NCI-H146 (cell line): Measurements from ENCODE around the gene C6orf163.
A peak's percentile ranks its signal among the peaks of the same experiment; 100 is the strongest.

ENCODE experiments used
- DNase-seq: peaks from one replicate; lab custom pipeline; 2025; lab: John Stamatoyannopoulos, UW

The C6orf163 gene

GRCh38 chr6:87357479-87358196 is 13.0 kb downstream of the C6orf163 start:
- DNase-seq: no peak

GRCh38 chr6:87364602-87365252 is 20.1 kb downstream of the C6orf163 start:
- no peak for DNase-seq

- DNase-seq: no peak
These were observed 21.6 kb downstream of the C6orf163 start for GRCh38 chr6:87366072-87366827.

- DNase-seq: no peak
These were observed 22.3 kb downstream of the C6orf163 start for GRCh38 chr6:87366899-87367298.

- DNase-seq: no peak
These were observed 28.8 kb downstream of the C6orf163 start for GRCh38 chr6:87373377-87373776.

- DNase-seq: no peak
These were observed 30.7 kb downstream of the C6orf163 start for GRCh38 chr6:87375315-87375714.

- no peak for DNase-seq
These were observed 32.0 kb downstream of the C6orf163 start for GRCh38 chr6:87376643-87377042.

GRCh38 chr6:87378947-87379346 is 34.3 kb downstream of the C6orf163 start:
- no peak for DNase-seq

GRCh38 chr6:87382861-87383260 is 38.2 kb downstream of the C6orf163 start:
- DNase-seq: no peak

GRCh38 chr6:87384038-87384437 is 39.4 kb downstream of the C6orf163 start:
- DNase-seq: no peak

- no peak for DNase-seq
These were observed 39.8 kb downstream of the C6orf163 start for GRCh38 chr6:87384449-87384848.

- DNase-seq: peak; percentile 52
These were observed 46.7 kb downstream of the C6orf163 start for GRCh38 chr6:87391334-87391733.

- peak; percentile 79 for DNase-seq
These were observed 48.5 kb downstream of the C6orf163 start for GRCh38 chr6:87393026-87393622.

- no peak for DNase-seq
These were observed 50.8 kb downstream of the C6orf163 start for GRCh38 chr6:87395431-87395830.

GRCh38 chr6:87396595-87397392 is 52.2 kb downstream of the C6orf163 start:
- no peak for DNase-seq

- DNase-seq: no peak
These were observed 53.0 kb downstream of the C6orf163 start for GRCh38 chr6:87397656-87398055.

GRCh38 chr6:87401832-87402231 is 57.2 kb downstream of the C6orf163 start:
- DNase-seq: no peak

GRCh38 chr6:87407561-87407900 is 62.9 kb downstream of the C6orf163 start:
- DNase-seq: peak; percentile 57

GRCh38 chr6:87407901-87408720 is 63.5 kb downstream of the C6orf163 start, which contains the start of gene CFAP206:
TSS of gene CFAP206 (plus strand) at chr6:87407972. CDS start at chr6:87409840, 1,868 bp downstream.
- DNase-seq: peak; percentile 90

GRCh38 chr6:87408721-87409155 is 64.1 kb downstream of the C6orf163 start:
- DNase-seq: no peak
